Activated T-cell treated with anti-CD3 and anti-CD28 coated beads for 1 hour (primary cell): ENCODE results near the gene PELI2.

ENCODE experiments used
- DNase-seq: peaks from one replicate; pipeline ENCODE4 v3.0.0-alpha.2; 2020; ENCODE audit warnings: low read depth

PELI2 gene

DNA sequence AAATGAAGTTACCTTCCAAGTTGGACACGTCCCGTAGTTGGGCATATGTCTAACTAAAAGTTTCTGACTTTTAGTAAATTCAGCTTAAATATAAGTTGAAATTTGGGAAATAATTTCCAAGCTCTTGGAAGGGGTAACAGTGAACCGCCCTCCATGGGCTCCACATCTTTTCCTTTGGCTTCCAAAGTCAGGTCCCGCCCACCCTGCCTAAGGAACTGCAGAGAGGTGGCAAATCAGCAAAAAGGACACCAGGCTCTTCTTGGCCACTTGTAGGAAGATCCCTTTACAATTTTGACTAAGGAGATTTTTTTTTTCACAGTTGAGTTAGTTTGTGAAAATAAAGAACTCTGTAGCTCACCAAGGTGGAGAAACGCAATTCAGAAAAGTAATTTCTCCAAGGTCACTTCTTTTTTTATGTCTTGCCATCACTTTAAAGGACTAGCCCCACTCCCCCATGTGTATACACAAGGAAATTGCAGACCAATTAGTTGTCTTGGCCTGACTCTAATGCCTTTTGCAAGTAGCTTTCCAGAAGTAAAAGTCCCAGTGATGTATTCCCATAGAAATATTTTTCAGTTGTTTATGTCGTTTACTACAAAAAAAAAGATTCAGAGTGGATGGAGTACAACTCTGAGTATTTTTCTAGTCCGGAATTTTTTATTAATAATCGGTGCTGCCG lies 181.2 kb downstream of the PELI2 start:
- DNase-seq = no peak

DNA sequence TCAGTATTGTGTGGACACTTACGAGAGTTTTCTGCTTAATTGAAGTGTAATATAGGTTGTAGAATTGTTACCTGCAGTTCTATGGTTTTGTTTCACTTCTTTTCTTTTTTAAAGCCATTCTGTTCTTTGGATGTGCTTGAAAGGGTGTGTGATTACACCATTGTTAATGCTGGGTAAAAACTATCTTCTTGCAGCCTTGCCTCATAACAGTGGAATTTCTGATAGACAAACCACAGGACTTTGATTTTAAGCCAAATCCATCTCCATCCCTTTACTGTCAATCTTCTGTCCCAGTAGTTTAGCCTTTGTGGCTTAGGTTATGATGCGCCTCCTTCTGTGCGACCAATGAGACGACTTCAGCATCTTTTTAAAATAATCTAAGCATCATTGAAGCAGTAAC lies 182.3 kb downstream of the PELI2 start:
- DNase-seq = no peak

DNA sequence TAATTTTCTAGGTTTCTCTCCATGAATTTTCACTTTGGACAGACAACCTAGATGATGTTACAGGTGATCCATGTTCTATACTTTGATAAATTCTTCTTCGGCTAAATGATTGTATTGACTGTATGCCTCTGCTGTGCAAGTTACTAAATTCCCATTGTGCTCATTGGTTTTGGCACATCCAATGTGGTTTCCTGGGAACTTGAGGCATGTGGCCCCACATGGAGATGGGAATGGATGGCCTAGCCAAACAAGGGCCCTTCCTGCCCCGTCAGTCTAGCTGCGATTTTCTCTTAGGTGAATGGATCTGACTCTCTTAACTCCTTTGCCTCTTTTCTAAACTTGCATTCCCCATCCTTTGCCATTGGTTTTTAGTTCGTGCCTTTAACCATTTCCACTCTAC lies 186.2 kb downstream of the PELI2 start:
- DNase-seq = no peak

DNA sequence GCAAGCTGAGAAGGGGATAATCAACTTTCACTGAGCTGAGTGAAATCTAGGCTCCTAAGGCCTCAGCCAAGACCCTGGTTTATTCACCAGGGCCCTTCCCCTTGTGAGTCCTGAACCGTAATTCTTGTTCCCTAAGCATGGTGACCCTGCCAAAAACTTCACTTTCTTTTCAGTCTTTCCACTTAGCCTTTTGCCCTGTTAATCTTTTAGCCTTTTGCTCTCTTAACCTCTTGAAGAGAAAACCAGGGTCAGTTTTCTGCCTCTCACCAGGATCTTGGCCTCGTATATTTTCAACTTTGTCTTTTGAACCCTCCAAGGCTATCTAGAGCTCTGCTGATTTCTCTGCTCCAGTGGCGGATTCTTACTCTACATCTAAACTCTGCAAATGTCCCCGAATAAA lies 191.0 kb downstream of the PELI2 start:
- DNase-seq = no peak

DNA sequence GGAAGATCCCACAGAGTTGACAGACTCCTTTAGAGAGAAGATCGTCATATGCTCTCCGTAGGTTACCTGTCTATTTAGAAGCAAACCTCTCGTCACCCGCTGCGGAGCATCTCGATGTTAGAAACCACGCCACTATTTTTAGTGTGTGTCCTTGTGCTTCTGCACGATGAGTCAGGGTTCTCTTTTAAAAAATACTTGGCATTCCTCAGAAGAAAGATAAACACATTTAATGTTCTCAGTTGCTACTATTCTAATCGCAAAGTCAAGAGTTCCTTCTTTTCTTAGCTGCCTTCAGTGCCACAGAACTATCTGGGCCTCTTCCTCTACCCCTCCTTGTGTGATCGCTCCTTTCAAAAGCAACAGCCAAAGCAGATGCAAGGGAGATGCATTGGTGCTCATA lies 192.4 kb downstream of the PELI2 start:
- no peak for DNase-seq

DNA sequence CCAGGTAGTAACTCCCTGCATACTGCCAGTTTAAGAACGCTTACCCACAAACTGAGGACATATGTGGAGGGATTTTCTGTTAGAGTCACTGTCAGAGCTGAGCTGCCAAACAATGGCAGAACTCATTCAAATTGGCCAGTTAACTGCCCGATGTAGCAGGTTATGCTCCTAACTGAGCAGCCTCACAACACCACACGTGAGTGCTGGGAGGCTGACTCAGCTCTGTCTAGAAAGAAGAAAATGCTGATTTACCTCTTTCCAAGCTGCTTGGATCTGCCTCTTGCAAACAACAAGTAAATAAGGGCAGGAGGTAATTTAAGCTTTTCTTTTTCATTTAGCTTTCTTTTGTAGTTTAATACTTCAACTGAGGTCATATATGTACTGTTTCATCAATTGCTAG lies 195.6 kb downstream of the PELI2 start:
- DNase-seq = no peak

DNA sequence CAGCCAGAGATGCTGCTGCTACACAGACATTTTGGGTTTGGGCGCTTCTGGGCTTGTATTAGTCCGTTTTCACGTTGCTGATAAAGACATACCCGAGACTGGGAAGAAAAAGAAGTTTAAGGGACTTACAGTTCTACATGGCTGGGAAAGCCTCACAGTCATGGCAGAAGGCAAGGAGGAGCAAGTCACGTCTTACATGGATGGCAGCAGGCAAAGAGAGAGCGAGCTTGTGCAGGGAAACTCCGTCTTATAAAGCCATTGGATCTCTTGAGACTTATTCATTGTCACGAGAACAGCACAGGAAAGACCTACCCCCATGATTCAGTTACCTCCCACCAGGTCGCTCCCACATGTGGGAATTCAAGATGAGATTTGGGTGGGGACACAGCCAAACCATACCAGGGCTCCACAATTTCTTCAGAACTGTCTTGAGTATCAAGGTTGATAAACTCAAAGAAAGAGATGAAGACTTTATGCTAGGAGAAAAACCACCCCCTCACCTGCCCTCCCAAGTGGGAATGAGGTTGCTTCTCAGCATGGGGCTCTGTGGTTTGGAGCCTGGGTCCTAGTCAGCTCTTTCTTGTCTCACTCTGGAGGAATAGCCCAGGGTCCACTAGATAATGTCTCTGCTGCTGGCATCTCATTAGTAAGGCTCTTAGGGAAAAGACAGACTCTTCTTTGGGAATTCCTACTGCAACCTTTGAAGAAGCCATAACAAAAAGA lies 200.3 kb downstream of the PELI2 start:
- DNase-seq = no peak

DNA sequence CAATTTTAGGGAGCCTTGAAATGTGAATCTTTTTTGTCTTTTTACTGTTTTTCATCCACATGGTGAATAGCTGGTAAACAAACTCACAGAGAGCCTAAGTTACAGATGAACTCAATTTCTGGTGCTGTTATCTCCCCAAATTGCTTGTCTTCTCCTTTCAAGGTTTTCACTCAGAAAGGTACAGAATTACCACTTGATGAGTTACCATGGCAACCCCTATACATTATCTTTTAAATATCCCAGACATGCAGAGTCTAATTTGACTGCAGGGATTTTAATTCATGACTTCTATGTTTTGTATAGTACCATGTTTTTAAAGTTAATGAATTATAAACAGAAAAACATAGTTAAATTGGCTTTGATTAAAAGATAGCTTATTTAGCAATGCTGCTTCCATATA lies 203.7 kb downstream of the PELI2 start:
- DNase-seq = no peak

DNA sequence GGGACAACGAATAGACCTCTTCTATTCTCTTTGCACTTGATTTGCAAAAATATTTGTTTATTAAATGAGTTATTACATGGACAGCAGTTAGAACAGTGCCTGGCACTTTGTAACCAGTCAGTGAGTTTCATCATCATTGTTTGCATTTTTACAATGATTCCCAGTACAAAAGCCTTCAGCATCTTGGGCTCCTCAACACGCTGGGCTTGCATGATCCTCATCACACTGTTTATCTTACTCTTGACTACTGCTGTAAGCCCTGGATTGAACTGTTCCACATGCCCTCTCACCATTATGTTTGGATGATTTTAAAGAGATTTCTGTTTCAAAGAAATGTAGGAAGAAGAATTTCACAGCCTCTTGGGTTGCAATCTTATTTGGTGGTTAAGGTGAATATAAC lies 204.3 kb downstream of the PELI2 start:
- DNase-seq = no peak

DNA sequence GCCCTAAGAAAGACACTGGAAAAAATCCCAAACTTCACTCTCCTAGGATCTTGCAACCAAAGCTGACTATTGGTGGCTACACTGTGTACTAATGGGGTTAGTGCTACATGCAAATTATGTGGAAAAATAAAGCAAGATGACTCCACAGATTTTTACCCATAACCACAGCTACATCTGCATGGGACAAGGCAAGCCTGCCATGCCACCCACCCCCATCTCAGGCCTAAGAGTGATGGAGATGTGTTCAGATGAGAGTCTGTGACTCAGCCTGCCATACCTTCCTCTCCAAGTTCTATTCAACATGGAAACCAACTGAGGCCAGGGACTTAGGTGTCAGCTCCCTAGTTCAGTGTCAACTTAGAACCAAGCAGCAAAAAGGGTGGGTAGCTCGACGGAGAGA lies 206.2 kb downstream of the PELI2 start:
- DNase-seq = no peak

DNA sequence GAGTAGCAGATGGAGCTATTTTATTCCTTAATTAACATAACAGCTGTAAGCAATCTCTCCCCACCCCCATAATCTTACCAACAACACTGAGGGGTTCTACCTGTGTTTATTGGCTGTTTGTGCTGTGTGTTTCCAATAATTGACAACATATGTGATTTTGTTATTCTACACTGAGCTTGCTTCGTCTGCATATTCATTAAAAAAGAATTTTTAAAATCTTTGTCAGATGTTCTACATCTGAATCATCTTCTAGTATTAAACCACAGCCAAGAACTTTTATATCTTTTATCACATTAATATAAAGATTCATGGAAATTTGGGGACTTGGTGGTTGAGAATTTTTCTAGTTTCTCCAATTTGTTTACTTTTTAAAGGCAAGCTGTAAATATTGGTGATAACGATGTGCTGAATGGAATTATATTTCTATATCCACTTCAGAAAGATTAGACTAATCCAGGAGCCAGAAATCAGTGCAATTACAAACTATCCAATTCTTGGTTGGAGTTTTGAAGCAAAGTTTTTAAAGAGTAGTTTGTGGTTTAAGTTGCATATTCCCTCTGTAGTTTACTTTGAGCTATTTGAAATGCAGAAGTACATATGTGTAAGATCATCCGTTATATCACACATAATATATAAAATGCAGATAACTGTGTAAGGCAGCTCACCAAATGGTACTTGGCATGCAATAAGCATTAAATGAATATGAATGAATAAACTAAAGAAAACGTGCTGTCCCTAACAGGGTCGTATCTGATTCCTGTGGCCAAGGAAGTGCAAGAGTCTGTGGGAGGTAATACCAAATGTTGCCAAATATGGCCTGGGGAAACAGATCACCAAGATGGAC lies 206.9 kb downstream of the PELI2 start:
- no peak for DNase-seq

DNA sequence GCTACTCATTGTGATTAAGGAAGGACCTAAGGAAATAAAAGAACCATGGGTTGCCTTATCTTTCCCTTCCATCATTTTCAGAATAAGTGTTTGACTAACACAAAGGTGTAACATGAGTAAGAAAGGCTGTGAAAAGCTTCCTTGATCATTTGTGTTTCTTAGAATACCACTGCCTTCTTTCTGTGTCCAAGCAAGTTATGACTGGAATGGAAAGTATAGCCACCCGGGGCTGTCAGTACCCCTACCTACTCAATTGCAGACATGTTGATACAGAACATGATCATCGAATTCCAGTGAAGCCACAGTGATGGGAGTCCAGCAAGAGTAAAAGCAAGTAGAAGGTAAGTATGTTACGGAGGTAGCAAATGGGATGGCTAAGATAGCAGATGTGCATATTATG lies 209.8 kb downstream of the PELI2 start:
- DNase-seq = no peak

DNA sequence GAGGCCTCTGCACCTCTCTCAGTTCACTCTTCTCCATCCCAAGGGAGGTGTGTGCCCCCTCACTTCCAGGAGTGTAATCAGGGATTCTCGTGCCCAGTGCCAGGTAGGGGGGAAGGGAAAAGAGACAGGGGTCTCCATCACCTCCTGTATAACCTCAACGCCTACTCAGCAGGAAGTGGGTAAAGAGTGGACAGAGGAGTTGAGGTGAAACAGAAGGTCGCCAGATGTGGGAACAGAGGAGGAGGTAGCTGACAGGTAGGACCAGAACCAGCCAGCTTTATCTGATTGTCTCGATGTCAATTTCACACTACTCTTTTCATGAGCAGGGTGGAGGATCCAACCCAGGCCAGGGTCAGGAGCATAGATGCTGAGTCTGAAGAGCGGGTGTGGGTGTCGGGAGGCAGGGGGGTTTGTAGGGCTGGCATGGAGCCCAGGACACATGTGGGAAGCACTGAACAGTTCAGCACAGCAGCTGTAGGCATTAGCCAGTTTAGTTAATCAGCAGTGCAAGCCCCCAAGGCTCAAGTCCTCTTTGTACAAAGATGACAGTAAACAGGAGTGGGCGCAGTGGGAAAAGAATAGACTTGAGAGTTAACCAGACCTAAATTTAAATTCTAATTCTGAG lies 213.5 kb downstream of the PELI2 start:
- DNase-seq = no peak

DNA sequence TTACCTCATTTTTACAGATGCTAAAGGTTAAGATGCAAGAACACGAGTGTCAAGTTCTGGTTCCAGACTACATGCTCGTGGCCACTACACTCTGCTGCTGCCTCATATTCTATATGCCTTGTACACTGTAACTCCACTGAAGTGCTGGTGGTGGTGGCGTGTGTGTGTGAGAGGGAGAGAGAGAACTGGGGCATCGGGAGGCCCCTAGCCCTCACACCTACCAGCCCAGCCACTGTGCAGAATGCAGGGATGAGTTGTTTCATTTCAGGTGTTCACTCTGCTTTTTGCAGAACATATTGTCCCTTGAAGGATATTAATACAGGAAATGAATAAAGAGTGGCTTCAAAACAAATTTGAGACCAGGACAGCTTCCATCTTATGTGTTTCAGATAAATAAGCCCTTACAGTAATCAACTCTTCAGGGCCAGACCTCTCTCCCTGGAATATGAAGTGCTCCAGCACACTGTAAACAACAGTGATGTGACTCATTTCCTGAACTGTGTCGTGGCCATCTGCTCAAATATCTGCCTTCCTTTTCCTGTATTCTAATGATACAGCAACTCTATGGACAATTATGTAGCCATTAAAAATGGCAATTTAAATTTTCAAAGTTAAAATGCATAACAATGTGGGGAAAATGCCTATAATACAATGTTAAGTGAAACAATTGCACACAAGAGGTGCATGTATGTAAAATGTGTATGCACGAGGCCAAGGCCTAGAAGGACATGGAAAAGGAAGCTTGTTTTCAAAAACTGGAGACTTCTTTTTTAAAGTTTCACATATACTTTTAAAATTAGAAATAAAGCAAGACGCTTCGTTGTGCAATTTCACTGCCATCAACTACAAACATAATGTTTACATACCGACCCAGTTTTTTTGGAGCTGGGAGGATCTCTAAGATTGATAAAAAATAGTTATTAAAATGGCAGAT lies 215.4 kb downstream of the PELI2 start:
- no peak for DNase-seq

DNA sequence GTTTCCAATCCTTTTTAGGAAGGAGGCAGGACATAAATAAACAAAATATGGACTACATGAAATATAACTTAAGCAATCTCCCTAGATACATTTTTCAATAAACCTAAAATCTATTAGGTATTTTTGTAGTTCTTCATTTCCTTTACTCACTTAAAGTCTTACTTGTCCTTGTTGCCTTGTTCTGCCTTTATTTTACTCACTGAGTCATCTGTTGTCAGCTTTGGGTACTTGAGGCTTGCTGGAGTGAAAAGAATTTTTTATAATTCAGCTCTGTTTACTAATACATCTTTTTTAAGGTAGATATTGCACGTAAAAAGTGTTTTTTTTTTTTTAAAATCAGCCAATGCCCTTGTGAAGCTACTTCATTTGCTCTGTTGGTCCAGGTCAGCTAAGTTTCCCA lies 216.2 kb downstream of the PELI2 start:
- DNase-seq = no peak

DNA sequence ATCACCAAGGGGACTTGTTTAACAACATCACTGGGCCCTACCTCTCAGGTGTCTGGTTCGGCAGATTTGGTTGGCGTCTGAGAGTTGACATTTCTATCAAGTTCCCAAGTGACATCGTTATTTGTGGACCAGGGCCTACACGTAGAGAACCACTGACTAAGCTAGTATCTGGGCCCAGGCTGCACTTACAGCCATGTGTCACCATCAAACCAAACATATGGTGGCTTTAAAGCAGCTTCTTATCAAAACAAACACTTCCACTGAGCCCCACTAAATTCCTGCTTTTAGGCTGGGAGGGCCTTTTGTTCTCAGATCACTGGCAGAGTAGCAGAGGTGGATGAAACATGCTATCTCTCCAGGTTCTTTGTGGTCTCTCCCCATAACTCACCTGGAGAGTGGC lies 220.5 kb downstream of the PELI2 start:
- DNase-seq = no peak

DNA sequence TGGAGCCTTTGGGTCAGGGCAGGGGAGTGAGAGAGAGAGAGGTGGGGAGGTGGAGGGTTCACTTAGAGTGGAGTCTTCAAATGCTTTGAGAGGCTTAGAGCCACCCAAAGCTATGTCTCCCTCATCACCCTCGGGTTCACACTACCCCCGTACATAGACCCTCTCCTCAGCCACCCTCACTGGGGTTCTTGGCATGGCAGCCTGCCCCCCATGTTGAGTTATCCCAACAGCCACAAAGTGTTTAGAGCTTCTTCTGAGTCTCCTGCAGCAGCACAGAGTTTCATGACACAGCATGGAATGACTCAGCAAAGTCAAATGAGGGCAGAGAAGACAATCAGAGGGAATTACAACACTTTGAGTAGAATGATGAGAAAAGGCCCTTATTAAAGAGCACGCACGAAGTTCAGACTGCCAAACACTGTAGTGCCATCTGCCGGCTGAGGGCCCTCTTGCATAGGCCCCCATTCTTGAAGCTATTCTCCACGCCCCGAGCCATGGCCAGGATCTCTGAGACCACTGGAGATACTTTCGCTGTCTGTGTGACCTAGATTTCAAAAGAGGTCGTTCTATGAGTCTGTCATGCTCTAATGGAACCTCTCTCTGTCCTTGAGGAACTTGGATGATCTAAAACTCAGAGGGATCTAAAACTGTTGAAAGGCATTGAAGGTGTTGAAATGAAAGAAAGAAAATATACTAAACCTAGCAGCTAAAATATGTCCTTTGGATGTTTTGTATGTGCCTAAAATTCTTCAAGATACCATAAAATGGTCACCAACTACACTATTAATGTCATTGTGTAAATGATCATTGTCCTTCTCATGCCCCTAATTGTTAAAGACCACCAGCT lies 221.9 kb downstream of the PELI2 start:
- peak; percentile 48 for DNase-seq

DNA sequence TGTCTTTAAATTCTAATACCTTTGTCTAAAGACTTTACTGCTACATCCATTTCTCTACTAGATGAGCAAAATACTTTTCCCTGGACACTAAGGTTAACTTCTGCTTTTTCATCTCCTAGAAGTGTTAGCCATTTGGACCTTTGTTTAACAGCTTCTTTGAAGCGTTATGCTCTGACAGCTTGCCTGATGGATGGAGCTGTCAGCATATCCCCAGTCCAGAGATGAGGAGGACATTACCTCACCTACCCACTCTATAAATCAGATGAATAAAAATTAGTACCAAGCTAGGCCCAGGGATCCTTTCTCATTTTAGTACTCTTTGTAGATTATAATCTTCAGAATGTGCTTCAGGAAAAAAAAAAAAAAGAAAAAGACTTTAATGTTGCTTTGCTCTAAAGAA lies 222.7 kb downstream of the PELI2 start:
- DNase-seq = no peak

DNA sequence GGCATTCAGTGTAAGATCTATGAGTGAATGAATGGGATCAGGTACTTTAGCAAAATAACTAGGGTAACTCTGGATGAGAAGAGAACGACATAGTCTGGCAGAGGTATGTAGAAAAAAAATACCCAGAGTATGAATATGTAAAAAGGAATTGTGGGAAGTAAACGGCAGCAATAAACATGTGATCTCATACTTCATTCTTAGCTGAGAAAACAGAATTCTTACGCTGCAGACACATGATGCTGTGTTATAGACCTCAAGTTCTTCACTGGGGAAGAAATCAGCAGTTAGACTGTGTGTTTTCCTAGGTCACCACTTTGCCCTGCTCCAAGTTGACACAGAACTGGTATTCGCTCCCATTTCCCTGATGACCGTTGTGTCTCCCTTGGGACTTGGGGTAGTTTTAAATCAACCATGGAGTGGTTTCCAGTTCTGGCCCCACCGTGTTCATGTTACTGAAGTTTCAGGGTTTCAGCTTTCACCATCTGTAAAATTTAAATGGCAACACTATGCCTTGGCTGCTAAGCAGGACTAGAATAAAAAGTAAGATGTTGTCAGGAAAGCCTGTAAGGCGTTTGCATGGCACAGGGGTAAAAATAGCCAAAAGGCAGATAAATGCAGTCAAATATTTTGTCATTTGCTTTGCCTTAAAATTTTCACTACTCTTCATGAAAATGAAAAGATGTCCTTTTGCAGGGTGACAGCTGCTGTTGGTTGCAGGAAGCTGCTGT lies 223.7 kb downstream of the PELI2 start:
- no peak for DNase-seq

DNA sequence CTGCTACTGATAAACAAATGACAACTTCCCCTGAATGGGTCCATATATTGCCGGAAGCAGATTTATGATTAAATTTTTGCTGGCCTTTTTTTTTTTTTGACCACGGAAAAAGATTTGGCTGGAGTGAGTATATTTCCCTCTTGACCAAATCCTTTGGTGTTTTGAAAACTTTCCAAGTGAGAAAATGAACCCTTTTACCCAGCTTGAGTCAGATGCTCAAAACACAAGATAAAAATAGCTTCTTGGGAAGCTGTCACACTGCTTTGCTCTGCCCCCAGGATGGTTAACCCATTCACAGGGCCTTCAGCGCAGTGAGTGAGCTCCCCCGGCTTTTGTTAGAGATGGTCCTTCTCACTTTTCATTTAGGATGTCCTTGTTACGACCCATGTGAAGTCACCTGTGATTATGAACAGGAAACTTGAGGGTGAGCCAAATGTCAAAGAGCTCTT lies 224.3 kb downstream of the PELI2 start:
- no peak for DNase-seq
